BLaER1 (cell line): ENCODE measurements around the gene GFI1B.

Experiments
- H3K27ac ChIP-seq: shearing (Covaris generic); formaldehyde crosslinking; 2 replicates; pipeline ENCODE4 v1.8.1; 2022
- H3K27me3 ChIP-seq: shearing (Covaris generic); formaldehyde crosslinking; 2 replicates; pipeline ENCODE4 v1.8.1; 2022
- H3K36me3 ChIP-seq: shearing (Covaris generic); formaldehyde crosslinking; 2 replicates; pipeline ENCODE4 v1.8.1; 2022
- H3K4me1 ChIP-seq: shearing (Covaris generic); formaldehyde crosslinking; 2 replicates; pipeline ENCODE4 v1.8.1; 2022
- H3K4me2 ChIP-seq: shearing (Covaris generic); formaldehyde crosslinking; 2 replicates; pipeline ENCODE4 v1.8.1; 2022
- H3K4me3 ChIP-seq: shearing (Covaris generic); formaldehyde crosslinking; 2 replicates; pipeline ENCODE4 v1.8.1; 2022
- H3K9ac ChIP-seq: shearing (Covaris generic); formaldehyde crosslinking; 2 replicates; pipeline ENCODE4 v1.8.1; 2022
- H3K9me3 ChIP-seq: shearing (Covaris generic); formaldehyde crosslinking; 2 replicates; pipeline ENCODE4 v1.8.1; 2022
- H4K20me1 ChIP-seq: shearing (Covaris generic); formaldehyde crosslinking; 2 replicates; pipeline ENCODE4 v1.8.1; 2022
- Cebpa-rat ChIP-seq: shearing (Covaris generic); IDR thresholded peaks from 2 replicates; pipeline ENCODE4 v1.8.1; 2022

The GFI1B gene

DNA sequence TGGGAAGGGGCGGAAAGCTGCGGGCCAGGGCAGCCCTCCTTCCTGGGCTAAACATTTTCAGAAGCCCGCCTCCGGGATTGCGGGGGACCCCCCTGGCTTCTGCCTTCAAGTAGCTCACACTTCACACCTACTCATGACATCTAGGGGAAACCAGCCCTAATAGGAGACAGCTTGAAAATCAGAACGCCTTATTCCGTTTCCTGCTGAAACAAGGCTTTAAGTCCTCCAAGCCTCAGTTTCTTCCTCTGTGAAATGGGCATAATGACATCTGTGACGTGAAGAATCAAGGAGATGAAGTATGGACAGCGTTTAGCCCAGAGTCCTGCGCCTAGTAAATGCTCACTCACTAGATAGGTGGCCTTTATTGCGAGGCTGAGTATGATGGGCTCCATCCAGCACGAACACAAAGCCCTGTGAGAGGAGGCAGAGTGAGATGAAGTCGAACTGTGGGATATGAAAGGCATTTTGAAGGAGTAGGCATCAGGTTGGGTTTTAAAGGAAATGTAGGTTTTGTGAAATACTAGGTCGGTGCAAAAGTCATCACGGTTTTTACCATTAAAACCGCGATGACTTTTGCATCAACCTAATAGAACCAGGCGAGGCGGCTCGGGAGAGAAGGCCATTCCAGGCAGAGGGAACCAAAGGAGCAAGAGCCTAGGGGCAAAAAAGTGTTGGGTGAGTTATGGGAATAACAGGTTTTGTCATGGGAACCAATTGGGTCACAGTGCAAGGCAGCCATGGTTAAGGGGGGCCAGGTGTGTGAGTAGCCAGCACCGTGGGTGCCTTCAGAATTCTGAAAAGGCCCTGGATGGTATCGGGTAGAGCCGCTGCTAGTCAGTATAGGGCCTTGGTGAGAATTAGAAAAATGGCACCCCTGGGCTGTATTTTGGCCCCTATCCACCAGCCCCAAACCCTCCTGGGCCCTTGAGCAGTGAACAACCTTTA lies 33.0 kb upstream of the GFI1B start:
- peak overlapping the region; percentile 93 for H3K4me2 ChIP-seq
- H3K9me3 ChIP-seq: no peaks in the 10 kb centered on the region
- peak overlapping the region; percentile 96 for H3K9ac ChIP-seq
- peaks cover 36% of the 10 kb centered on the region for H3K4me1 ChIP-seq
- H3K36me3 ChIP-seq: no peaks in the 10 kb centered on the region
- no peak for TF ChIP-seq Cebpa-rat
- H3K27ac ChIP-seq: peak overlapping the region; percentile 99
- H4K20me1 ChIP-seq: peaks cover 10% of the 10 kb centered on the region; the same call in 1 of the 2 replicates
- H3K4me3 ChIP-seq: peak overlapping the region; percentile 99
- H3K27me3 ChIP-seq: no peaks in the 10 kb centered on the region

DNA sequence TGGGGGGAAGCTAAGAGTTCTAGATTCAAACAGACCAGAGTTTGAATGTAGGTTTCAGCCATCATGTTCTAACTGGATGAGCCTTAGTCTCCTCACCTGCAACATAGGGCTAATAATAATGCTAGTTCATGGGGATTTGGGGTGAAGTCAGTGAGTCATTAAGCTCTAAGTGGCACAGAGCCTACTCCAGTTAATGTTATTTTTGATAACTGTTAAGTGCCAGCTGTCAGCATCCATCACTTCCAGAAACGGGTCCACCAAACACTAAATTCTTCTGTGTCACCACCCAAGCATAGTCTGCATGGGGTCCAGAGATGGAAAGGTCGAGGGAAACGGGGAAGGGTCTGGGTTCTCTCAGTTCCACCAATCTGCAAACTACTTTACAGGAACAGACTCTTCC lies 32.3 kb upstream of the GFI1B start:
- Histone ChIP-seq H3K4me3 (no peak overlapping the region), H3K27me3 (no peaks in the 10 kb centered on the region), H3K4me2 (no peak overlapping the region), H3K27ac (no peak overlapping the region), H3K9ac (no peak overlapping the region), H3K36me3 (no peaks in the 10 kb centered on the region), H4K20me1 (peaks cover 10% of the 10 kb centered on the region; the same call in 1 of the 2 replicates), H3K9me3 (no peaks in the 10 kb centered on the region), H3K4me1 (peaks cover 36% of the 10 kb centered on the region)
- TF ChIP-seq Cebpa-rat: no peak

DNA sequence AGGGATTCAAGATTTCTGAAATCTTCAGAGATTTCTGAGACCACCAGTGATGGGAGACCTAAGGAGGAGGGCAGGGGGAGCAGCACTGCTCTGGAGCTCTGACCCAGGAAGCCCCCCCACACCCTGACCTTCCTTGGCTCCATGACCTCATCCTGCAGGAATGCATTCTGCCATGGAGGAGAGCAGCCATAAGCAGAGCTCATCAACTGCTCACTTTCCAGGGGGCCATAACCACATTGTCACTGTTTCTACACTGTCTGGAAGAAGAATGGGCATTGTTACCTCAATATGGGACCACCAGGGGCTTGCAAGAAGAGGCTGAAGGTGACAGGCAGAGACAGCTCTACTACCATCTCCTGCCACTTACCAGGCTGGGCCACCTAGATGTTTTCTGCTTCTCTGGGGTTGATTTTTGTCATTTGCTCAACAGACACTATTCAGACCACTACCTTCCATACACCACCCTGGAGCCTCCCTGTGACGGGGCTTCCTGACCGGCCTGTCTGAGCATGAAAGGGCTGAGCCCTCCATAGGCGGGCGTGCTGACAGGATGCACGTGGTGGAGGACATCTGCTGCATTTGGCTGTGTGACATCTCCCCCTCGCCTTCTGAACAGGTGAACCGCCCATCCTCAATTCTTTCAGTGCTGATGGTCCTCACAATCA lies 31.7 kb upstream of the GFI1B start:
- Histone ChIP-seq H3K27ac (no peak overlapping the region), H3K4me2 (no peak overlapping the region), H3K36me3 (no peaks in the 10 kb centered on the region), H3K9me3 (no peaks in the 10 kb centered on the region), H3K9ac (no peak overlapping the region), H3K4me1 (peaks cover 32% of the 10 kb centered on the region), H3K27me3 (no peaks in the 10 kb centered on the region), H3K4me3 (no peak overlapping the region), H4K20me1 (peaks cover 10% of the 10 kb centered on the region; the same call in 1 of the 2 replicates)
- no peak for TF ChIP-seq Cebpa-rat

DNA sequence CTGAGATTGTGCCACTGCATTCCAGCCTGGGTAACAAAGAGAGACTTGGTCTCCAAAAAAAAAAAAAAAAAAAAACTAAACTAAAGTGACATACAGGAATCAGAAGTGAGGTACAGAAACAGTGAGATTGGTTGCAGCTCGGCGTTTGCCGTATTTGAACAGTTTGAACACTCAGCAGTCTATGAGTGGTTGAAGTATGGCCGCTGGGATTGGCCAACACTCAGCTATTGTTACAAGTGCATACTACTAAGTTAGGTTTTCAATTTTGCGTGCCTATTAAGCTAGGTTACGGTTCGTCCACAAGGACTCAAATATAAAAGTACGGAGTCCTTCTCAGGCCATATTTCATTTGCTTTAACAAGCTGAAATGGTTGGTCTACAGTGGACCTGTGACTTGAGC lies 30.7 kb upstream of the GFI1B start:
- H3K9ac ChIP-seq: no peak overlapping the region
- H3K36me3 ChIP-seq: no peaks in the 10 kb centered on the region
- no peaks in the 10 kb centered on the region for H3K9me3 ChIP-seq

DNA sequence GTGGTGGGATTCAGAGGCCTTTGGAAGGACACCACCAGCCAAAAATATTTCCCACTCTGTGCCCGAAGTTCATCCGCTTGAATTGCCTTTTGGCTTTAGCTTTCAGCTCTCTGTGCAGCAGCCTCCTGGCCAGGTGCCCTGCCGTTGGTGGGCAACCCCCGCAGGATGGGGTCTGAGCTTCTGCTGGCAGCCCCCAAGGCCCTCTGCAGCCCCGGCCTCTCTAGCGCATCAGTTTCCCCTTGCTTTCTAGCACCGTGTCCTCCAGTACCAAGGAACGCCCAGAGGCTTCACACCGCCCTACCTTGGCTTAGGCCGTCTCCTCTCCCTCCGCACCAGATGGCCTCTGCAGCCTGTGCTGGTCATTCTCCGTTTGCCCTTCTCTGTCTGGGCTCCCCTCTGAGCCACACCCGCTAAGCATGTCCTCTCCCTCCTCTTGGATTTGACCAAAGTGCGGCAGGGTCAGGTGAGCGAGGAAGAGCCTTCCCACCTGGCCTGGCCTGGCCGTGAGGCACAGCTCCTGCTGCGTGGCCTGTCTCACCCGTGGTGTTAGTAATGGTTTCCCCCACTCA lies 29.9 kb upstream of the GFI1B start:
- no peak overlapping the region for H3K27ac ChIP-seq
- no peaks in the 10 kb centered on the region for H3K27me3 ChIP-seq
- no peaks in the 10 kb centered on the region for H3K36me3 ChIP-seq
- H3K4me2 ChIP-seq: no peak overlapping the region
- no peaks in the 10 kb centered on the region for H3K9me3 ChIP-seq
- TF ChIP-seq Cebpa-rat: no peak
- H3K9ac ChIP-seq: no peak overlapping the region
- H3K4me3 ChIP-seq: no peak overlapping the region
- peaks cover 14% of the 10 kb centered on the region for H3K4me1 ChIP-seq
- H4K20me1 ChIP-seq: peaks cover 6% of the 10 kb centered on the region; the same call in 1 of the 2 replicates

More for the DNA sequence above, 30.7 kb upstream of the GFI1B start:
- no peaks in the 10 kb centered on the region for H3K27me3 ChIP-seq
- H3K27ac ChIP-seq: no peak overlapping the region
- peaks cover 23% of the 10 kb centered on the region for H3K4me1 ChIP-seq
- H4K20me1 ChIP-seq: peaks cover 10% of the 10 kb centered on the region; the same call in 1 of the 2 replicates
- no peak overlapping the region for H3K4me2 ChIP-seq
- no peak for TF ChIP-seq Cebpa-rat
- H3K4me3 ChIP-seq: no peak overlapping the region

DNA sequence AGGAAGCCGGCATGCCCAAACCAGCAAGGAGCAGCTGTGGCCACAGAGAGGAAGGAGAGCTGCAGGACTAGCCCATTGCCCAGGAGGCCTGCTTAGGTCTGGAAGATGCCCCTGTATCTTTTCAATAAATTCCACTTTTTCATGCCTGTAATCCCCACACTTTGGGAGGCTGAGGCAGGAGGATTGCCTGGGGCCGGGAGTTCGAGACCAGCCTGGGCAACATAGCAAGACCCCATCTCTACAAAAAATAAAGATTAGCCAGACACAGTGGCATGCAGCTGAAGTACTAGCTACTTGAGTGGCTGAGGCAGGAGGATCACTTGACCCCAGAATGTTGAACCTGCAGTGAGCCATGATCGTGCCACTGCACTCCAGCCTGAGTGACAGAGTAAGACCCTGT lies 28.8 kb upstream of the GFI1B start:
- no peak overlapping the region for H3K27ac ChIP-seq
- no peak overlapping the region for H3K9ac ChIP-seq
- no peaks in the 10 kb centered on the region for H3K36me3 ChIP-seq
- TF ChIP-seq Cebpa-rat: no peak
- H3K9me3 ChIP-seq: peaks cover 9% of the 10 kb centered on the region
- H3K4me3 ChIP-seq: no peak overlapping the region
- no peaks in the 10 kb centered on the region for H3K27me3 ChIP-seq
- no peaks in the 10 kb centered on the region for H4K20me1 ChIP-seq
- no peak overlapping the region for H3K4me2 ChIP-seq
- peaks cover 12% of the 10 kb centered on the region for H3K4me1 ChIP-seq

DNA sequence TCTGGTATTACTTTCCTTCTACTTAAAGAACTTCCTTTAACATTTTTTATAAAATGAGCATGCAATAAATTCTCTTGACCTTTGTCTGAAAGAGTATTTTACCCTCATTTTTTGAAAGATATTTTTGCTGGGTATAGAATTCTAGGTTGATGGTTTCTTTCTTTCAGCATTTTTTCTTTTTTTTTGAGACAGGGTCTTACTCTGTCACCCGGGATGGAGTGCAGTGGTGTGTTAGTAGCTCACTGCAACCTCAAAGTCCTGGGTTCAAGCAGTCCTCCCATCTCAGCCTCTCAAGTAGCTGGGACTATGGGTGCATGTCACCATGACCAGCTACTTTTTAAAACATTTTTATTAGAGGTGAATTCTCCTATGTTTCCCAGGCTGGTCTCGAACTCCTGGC lies 23.4 kb upstream of the GFI1B start:
- Histone ChIP-seq H4K20me1 (no peaks in the 10 kb centered on the region), H3K4me1 (no peaks in the 10 kb centered on the region), H3K9ac (no peak overlapping the region), H3K36me3 (no peaks in the 10 kb centered on the region), H3K4me2 (no peak overlapping the region), H3K27ac (no peak overlapping the region), H3K9me3 (peaks cover 49% of the 10 kb centered on the region), H3K4me3 (no peak overlapping the region), H3K27me3 (no peaks in the 10 kb centered on the region)
- no peak for TF ChIP-seq Cebpa-rat

DNA sequence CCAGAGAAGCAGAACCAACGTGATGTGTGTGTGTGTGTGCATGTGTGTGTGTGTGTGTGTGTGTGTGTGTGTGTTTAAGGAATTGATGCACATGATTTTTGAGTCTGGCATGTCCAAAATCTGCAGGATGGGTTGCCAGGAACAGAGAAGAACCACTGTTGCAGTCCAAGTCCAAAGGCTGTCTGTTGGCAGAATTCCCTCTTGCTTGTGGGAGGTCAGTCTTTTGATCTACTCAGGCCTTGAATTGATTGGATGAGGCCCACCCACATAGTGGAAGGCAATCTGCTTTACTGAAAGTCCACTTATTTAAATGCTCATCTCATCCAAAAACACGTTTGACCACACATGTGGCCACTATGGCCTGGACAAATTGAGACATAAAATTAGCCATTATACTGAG lies 22.7 kb upstream of the GFI1B start:
- H3K4me3 ChIP-seq: no peak overlapping the region
- H3K36me3 ChIP-seq: no peaks in the 10 kb centered on the region
- H3K27me3 ChIP-seq: no peaks in the 10 kb centered on the region
- H3K9me3 ChIP-seq: peaks cover 49% of the 10 kb centered on the region
- no peak for TF ChIP-seq Cebpa-rat
- H4K20me1 ChIP-seq: no peaks in the 10 kb centered on the region
- H3K4me1 ChIP-seq: no peaks in the 10 kb centered on the region
- no peak overlapping the region for H3K27ac ChIP-seq
- H3K4me2 ChIP-seq: no peak overlapping the region
- H3K9ac ChIP-seq: no peak overlapping the region

DNA sequence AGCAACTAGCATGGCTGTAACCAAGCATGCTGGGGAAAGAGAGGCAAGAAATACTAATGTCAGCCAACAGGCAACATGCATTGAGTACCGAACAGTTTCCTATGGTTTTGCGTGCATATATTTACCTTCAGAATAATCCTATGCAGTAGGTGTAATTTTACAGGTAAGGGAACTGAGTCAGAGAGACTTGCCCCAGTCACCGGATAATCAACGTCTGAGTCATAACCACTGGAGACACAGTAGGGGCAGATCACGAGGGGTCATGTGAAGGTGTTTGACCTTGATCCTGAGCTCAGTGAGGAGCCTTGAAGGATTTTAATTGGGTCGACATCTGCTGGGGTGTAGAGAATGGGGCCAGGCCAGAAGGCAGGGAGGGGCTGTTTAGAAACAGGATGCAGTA lies 20.7 kb upstream of the GFI1B start:
- H4K20me1 ChIP-seq: no peaks in the 10 kb centered on the region
- H3K27ac ChIP-seq: no peak overlapping the region
- no peak overlapping the region for H3K9ac ChIP-seq
- peaks cover 49% of the 10 kb centered on the region for H3K9me3 ChIP-seq
- H3K36me3 ChIP-seq: no peaks in the 10 kb centered on the region
- no peak overlapping the region for H3K4me3 ChIP-seq
- no peaks in the 10 kb centered on the region for H3K27me3 ChIP-seq
- no peaks in the 10 kb centered on the region for H3K4me1 ChIP-seq
- H3K4me2 ChIP-seq: no peak overlapping the region
- no peak for TF ChIP-seq Cebpa-rat

DNA sequence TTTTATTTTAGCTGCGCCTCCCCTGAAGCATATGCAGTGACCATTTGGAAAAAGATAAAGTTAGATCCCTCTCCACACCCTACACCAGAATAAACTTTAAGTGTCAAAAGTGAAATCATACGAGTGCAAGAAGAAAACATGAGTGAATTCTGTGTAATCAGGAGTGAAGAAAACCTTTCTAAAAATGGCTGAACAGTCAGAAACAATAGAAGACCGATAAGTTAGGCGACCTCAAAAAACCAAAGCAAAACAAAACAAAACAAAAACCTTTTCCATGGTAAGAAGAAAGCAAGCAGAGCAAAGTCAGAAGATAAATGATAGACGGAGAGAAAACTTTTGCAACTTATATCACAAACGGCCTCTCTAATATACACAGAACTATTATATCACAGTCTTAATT lies 17.5 kb upstream of the GFI1B start:
- TF ChIP-seq Cebpa-rat: no peak
- Histone ChIP-seq H3K9ac (no peak overlapping the region), H3K9me3 (peaks cover 27% of the 10 kb centered on the region), H3K4me3 (no peak overlapping the region), H3K4me1 (no peaks in the 10 kb centered on the region), H4K20me1 (no peaks in the 10 kb centered on the region), H3K27me3 (no peaks in the 10 kb centered on the region), H3K36me3 (no peaks in the 10 kb centered on the region), H3K4me2 (no peak overlapping the region), H3K27ac (no peak overlapping the region)
